HepG2 (cell line): ENCODE data around the gene TAF6L. TPM values are rescaled to one million over a fixed set of nuclear protein-coding genes. Genes with fewer than 3 reads are reported as not detected.

Experiments used
- ATAC-seq: fragments of 200-7000 bp; cut with Tn5 transposase; 3 replicates; pipeline ENCODE4 v1.9.1; 2020; ENCODE audit warnings: mild to moderate bottlenecking, moderate library complexity
- BruUV-seq: library from RNA; stranded (reverse); fragments of 400-500 nt; replicated peaks from 2 replicates; lab custom pipeline; 2021; lab: Mats Ljungman, UMichigan
- CTCF ChIA-PET: fragments of 300-600 bp; formaldehyde crosslinking; extraction: SDS; loops from one replicate; lab custom pipeline; 2021; ENCODE audit warnings: low total read pairs, inconsistent platforms, low intra/inter-chr PET ratio; lab: Yijun Ruan, JAX
- POLR2A ChIA-PET: fragments of 350-600 bp; sonication (Branson Sonifier 250); formaldehyde crosslinking; loops from one replicate; lab custom pipeline; 2020; ENCODE audit warnings: antibody characterized with exemption, inconsistent platforms; lab: Yijun Ruan, JAX
- DNase-seq: peaks from one replicate; pipeline ENCODE4 v3.0.0-alpha.2; 2015; ENCODE audit warnings: low spot score
- FAIRE-seq: peaks from 3 replicates; lab custom pipeline; 2011; peaks lifted over from hg19 to GRCh38; lab: Jason Lieb, UNC
- H2AFZ ChIP-seq: one replicate; pipeline ENCODE4 v1.6.1; 2011; ENCODE audit warnings: low read length, inconsistent platforms
- H3K27ac ChIP-seq: fragments of 300-600 bp; 3 replicates; pipeline ENCODE4 v1.8.0; 2011; ENCODE audit warnings: mixed run types, mild to moderate bottlenecking, mixed read lengths, low read length, inconsistent platforms; ENCODE audit not compliant: insufficient read depth; ENCODE audit errors: extremely low read length
- H3K27me3 ChIP-seq, 2 experiments: fragments of 200-600 bp in 1 of 2; 2 replicates in 1 of 2; 3 replicates in 1 of 2; pipeline versions ENCODE4 v1.6.0 to v1.8.0; 2011; ENCODE audit warnings: low read length in 2 of 2, mild to moderate bottlenecking in 2 of 2, moderate library complexity in 2 of 2, inconsistent platforms in 1 of 2; ENCODE audit not compliant: insufficient read depth in 2 of 2, control insufficient read depth in 1 of 2
- H3K36me3 ChIP-seq, 2 experiments: fragments of 200-600 bp in 1 of 2; replicated peaks in 1 of 2; 2 replicates in 1 of 2; 3 replicates in 1 of 2; pipeline versions ENCODE4 v1.5.1 to v1.8.0; 2011; ENCODE audit warnings: low read length in 2 of 2, inconsistent platforms in 1 of 2; ENCODE audit not compliant: insufficient read depth in 2 of 2, control insufficient read depth in 1 of 2
- H3K4me1 ChIP-seq: 2 replicates; pipeline ENCODE4 v1.5.1; 2012; ENCODE audit warnings: low read length, inconsistent platforms; ENCODE audit not compliant: insufficient read depth
- H3K4me2 ChIP-seq: 2 replicates; pipeline ENCODE4 v1.6.0; 2011; ENCODE audit warnings: low read depth, low read length, inconsistent platforms
- H3K4me3 ChIP-seq, 3 experiments: fragments of 200-600 bp in 1 of 3; sonication (generic), shearing (Covaris generic) in 1 of 3; replicated peaks in 1 of 3; 2 replicates each; pipeline ENCODE4 v1.5.1; 2011 to 2016; ENCODE audit warnings: low read length in 3 of 3, inconsistent platforms in 2 of 3, low read depth in 2 of 3, mild to moderate bottlenecking in 2 of 3, control low read depth in 1 of 3, mixed read lengths in 1 of 3; ENCODE audit not compliant: insufficient read depth in 1 of 3
- H3K79me2 ChIP-seq: one replicate; pipeline ENCODE4 v1.6.1; 2011; ENCODE audit warnings: low read length, inconsistent platforms; ENCODE audit not compliant: insufficient read depth
- H3K9ac ChIP-seq: 2 replicates; pipeline ENCODE4 v1.6.0; 2011; ENCODE audit warnings: mild to moderate bottlenecking, low read depth, low read length, inconsistent platforms; ENCODE audit not compliant: insufficient read depth
- H3K9me3 ChIP-seq: 2 replicates; pipeline ENCODE4 v1.5.1; 2012; ENCODE audit warnings: mild to moderate bottlenecking, low read length
- H4K20me1 ChIP-seq: 2 replicates; pipeline ENCODE4 v1.6.0; 2011; ENCODE audit warnings: inconsistent platforms, mild to moderate bottlenecking, low read length, moderate library complexity; ENCODE audit not compliant: insufficient read depth
- KDM1A ChIP-seq: IDR thresholded peaks from 2 replicates; pipeline ENCODE4 v1.6.1; 2016; ENCODE audit warnings: missing compliant biosample characterization
- KLF9 ChIP-seq: IDR thresholded peaks from 2 replicates; pipeline ENCODE4 v1.6.1; 2016; ENCODE audit warnings: low read depth
- NFIC ChIP-seq: IDR thresholded peaks from 2 replicates; pipeline ENCODE4 v1.6.1; 2012; ENCODE audit warnings: mild to moderate bottlenecking, low read length, inconsistent platforms
- SNAI1 ChIP-seq: sonication (generic); formaldehyde crosslinking; IDR thresholded peaks from 2 replicates; pipeline ENCODE4 v1.5.0; 2020; ENCODE audit warnings: mild to moderate bottlenecking, missing genetic modification reagents, borderline replicate concordance
- TCF7L2 ChIP-seq: IDR thresholded peaks from 2 replicates; pipeline ENCODE4 v1.6.1; 2011; ENCODE audit warnings: mild to moderate bottlenecking, low read depth, low read length, moderate library complexity
- ZFP37 ChIP-seq: sonication (generic); formaldehyde crosslinking; IDR thresholded peaks from 2 replicates; pipeline ENCODE4 v1.4.0; 2020; ENCODE audit warnings: missing genetic modification reagents, borderline replicate concordance
- ZNF12 ChIP-seq: sonication (generic); formaldehyde crosslinking; IDR thresholded peaks from 2 replicates; pipeline ENCODE4 v1.5.0; 2020; ENCODE audit warnings: missing genetic modification reagents
- ZNF354B ChIP-seq: sonication (generic); formaldehyde crosslinking; IDR thresholded peaks from 2 replicates; pipeline ENCODE4 v1.8.0; 2022; ENCODE audit warnings: mild to moderate bottlenecking, missing genetic modification reagents
- ZNF607 ChIP-seq: sonication (generic); formaldehyde crosslinking; IDR thresholded peaks from 2 replicates; pipeline ENCODE4 v1.5.1; 2020; ENCODE audit warnings: missing genetic modification reagents, mild to moderate bottlenecking, borderline replicate concordance
- ZNF7 ChIP-seq: IDR thresholded peaks from 2 replicates; pipeline ENCODE4 v1.6.1; 2016; ENCODE audit warnings: missing biosample characterization, missing genetic modification reagents
- ZSCAN20 ChIP-seq: sonication (generic); formaldehyde crosslinking; IDR thresholded peaks from 2 replicates; pipeline ENCODE4 v1.4.0; 2020; ENCODE audit warnings: missing genetic modification reagents, mild to moderate bottlenecking, borderline replicate concordance
- ZSCAN21 ChIP-seq: sonication (generic); formaldehyde crosslinking; IDR thresholded peaks from 2 replicates; pipeline ENCODE4 v1.8.0; 2022; ENCODE audit warnings: mild to moderate bottlenecking, missing genetic modification reagents, moderate library complexity, borderline replicate concordance
- WGBS: methylation state at CpG from one replicate; pipeline ENCODE4 v1.1.6; 2017; ENCODE audit warnings: low lambda C conversion rate; 5-methylcytosine and 5-hydroxymethylcytosine counted together
- in situ Hi-C: cut with HindIII; loops from 2 replicates; pipeline ENCODE4 v1.10.0; 2017; ENCODE audit warnings: low pct_unique_long_range_greater_than_20kb; ENCODE audit not compliant: extremely low pct_ligation_motif_present
- intact Hi-C: fragments of 100-400 bp; cut with micrococcal nuclease; formaldehyde crosslinking; loops from one replicate; pipeline ENCODE4 v1.10.0; 2022; ENCODE audit not compliant: unreplicated experiment
- polyA plus RNA-seq, 8 experiments: library from polyadenylated mRNA; depleted of rRNA in 3 of 8; stranded (reverse) in 7 of 8; unstranded in 1 of 8; fragments of >200 nt; fragmentation: Illumina TruSeq in 4 of 8; extraction: Trizol in 4 of 8; gene quantifications; 2 replicates each; pipeline versions ENCODE4 v1.2.1 to v1.2.3, GENCODE V29; 2011 to 2016; ENCODE audit warnings: low read depth in 4 of 8, missing spikeins in 1 of 8, mixed read lengths in 1 of 8; ENCODE audit not compliant: insufficient read depth in 1 of 8
- total RNA-seq, 5 experiments: library from RNA; depleted of rRNA; stranded (reverse); fragments of >200 nt; fragmentation: Illumina TruSeq; extraction: Trizol; gene quantifications; 2 replicates each; pipeline ENCODE4 v1.2.3, GENCODE V29; 2016; ENCODE audit warnings: low read depth in 1 of 5
- TF ChIP-seq, protein P1 (sequence below): sonication (generic); formaldehyde crosslinking; IDR thresholded peaks from 2 replicates; pipeline ENCODE4 v1.5.0; 2020; ENCODE audit warnings: missing genetic modification reagents

TAF6L gene
- total and polyA plus RNA-seq, 2 of the 13 experiments (the other 11 are each of a cell fraction or from before 2014, with no cell fraction given) = 12.6 to 19.4 TPM

DNA sequence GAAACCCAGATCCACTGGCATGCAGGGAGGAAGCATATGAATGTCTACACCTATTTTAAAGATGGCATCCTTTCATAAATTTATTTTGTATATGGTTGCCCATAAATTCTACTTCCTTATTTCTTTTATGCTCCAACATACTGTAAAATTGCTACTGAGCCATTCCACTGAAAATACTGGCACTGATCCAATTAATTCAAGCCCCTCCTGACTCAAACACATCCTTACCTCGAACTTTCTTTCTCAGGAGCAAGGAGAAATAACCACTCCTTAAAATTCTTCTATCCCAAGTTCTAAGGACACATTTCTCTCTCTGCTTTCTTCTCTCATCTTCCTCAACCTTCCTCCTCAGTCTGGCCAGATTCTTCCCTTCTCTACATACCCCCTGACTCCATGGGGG lies 39.6 kb downstream of the TAF6L start:
- Histone ChIP-seq H3K27ac (no peak overlapping the region), H3K36me3 (peaks cover 1 to 3% of the 10 kb centered on the region in 2 experiments; a peak in 2 of 5 replicates), H3K27me3 (no peaks in the 10 kb centered on the region), H3K79me2 (no peaks in the 10 kb centered on the region), H3K4me3 (no peak overlapping the region), H4K20me1 (no peaks in the 10 kb centered on the region), H3K4me2 (no peak overlapping the region), H3K4me1 (peaks cover 27% of the 10 kb centered on the region), H3K9ac (no peak overlapping the region), H3K9me3 (no peaks in the 10 kb centered on the region), H2AFZ (no peak overlapping the region)
- in situ Hi-C loops (no loop called here), intact Hi-C loops (no loop called here)
- no peak for DNase-seq
- TF ChIP-seq ZSCAN21 (no peak), ZNF7 (CRISPR knock-in tag) (no peak), KDM1A (CRISPR knock-in tag) (no peak), ZFP37 (CRISPR knock-in tag) (no peak), ZNF607 (CRISPR knock-in tag) (no peak), NFIC (no peak), SNAI1 (CRISPR knock-in tag) (no peak), ZNF12 (CRISPR knock-in tag) (no peak), ZNF354B (CRISPR knock-in tag) (no peak), ZSCAN20 (CRISPR knock-in tag) (no peak), KLF9 (CRISPR knock-in tag) (no peak), TCF7L2 (no peak)
- TF ChIP-seq, protein P1, sequence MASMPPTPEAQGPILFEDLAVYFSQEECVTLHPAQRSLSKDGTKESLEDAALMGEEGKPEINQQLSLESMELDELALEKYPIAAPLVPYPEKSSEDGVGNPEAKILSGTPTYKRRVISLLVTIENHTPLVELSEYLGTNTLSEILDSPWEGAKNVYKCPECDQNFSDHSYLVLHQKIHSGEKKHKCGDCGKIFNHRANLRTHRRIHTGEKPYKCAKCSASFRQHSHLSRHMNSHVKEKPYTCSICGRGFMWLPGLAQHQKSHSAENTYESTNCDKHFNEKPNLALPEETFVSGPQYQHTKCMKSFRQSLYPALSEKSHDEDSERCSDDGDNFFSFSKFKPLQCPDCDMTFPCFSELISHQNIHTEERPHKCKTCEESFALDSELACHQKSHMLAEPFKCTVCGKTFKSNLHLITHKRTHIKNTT = no peak
- FAIRE-seq = no peak
- no TSS peak for BruUV-seq
- 85% methylated on average over 1 of the region's 1 CpG for WGBS
- CTCF ChIA-PET = no interaction called here
- POLR2A ChIA-PET = interaction anchor here (2.5 to 3.7 kb wide), 3 partner anchors 22 to 46 kb away, joined by 14 to 23 read pairs (median 18); partner anchors contain the start of genes STX5 and TEX54
- ATAC-seq = no peak
